GM21526 (cell line): ENCODE measurements around the gene WDR7.
A peak's percentile ranks its signal among the peaks of the same experiment; 100 is the strongest.

ENCODE experiments used
- ATAC-seq: cut with Tn5 transposase; IDR thresholded peaks from one replicate; pipeline ENCODE4 v1.9.1; 2021; ENCODE audit warnings: moderate library complexity; ENCODE audit not compliant: unreplicated experiment, low FRiP score

WDR7 gene

DNA sequence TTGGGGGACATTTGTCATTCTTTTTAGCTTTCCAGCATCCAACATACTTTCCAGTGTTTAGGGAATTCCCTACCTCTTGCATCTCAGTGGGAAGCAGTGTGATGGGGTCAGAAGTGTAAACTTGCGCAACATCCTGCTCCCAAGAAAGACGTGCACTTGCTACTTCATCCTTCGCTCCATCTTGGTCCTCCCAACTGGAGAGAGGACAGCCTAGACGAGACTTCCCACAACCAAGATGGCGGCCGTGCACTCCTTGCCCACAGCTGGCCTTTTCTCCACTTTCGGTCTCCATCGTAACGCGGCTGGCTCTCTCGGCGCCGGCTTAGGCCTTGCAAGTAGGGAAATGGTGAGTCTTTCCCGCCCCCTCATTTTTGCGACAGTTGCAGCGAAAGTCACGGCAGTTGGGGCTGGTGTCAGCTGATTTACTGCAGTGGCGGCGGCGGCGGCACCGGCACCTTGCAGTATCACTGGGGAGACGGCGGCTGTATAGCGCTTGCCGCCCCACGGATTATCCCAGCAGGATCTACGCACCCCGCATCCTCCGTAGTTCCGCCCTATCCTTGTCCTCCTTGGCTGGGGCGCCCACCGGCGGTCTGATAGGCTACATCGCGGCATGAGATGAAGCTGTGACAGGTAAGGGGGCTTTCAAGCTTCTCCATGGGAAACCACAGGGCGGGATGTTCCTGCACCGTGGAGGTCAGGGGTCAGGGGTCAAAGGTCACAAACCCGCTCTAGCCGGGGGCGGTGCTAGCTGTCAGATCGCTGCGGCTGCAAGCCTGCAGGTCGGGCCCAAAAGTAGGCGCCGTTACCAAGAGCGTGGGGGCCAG, at the start of gene WDR7:
TSS of gene WDR7 (plus strand) at position 416 of the 827 bp plus-strand sequence. CDS start 21,157 bp downstream, outside the sequence.
- peak; percentile 93 for ATAC-seq

DNA sequence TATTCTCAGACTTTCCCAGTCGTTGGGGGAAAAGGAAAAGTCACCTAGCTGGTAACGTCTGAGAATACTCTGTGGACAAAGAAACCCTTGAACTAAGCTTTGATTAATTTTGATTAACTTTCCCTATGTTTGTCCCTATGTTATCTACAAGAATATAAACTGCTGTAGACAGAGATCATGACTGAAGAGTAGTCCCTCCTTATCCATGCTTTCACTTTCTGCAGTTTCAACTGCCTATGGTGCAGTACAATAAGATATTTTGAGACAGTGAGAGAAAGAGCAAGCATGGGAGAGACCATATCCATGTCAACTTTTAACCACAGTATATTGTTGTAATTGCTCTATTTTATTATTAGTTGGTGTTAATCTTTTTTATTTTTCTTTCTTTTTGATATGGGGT, 44.5 kb upstream of the WDR7 start:
- no peak for ATAC-seq

DNA sequence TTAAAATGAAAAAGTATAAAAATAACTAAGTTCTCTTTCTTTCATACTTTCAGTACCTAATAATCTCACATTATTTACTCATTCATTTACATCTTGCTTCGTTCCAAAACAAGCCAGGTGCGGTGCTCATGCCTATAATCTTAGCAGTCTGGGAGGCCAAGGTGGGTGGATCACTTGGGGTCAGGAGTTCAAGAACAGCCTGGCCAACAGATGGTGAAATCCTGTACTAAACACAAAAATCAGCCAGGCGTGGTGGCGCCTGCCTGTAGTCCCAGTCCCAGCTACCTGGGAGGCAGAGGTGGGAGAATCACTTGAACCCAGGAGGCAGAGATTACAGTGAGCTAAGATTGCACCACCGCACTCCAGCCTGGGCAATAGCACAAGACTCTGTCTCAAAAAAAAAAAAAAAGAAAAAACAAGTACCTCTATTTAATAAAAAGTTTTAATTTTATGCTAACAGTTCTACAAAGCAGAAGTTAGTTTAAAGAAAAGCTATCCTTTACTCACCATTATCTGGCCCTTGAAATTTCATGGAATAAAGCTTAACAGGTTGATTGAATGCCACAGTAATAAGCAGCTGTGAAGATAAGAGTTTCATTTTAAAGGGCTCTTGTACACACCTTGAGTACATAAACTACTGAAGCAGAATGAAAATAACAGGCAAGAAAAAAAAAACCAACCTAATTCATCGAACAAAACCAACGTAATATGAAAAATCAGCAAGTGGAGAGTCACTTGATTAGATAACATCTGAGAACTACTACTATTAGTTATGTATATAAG, 35.2 kb upstream of the WDR7 start:
- no peak for ATAC-seq

DNA sequence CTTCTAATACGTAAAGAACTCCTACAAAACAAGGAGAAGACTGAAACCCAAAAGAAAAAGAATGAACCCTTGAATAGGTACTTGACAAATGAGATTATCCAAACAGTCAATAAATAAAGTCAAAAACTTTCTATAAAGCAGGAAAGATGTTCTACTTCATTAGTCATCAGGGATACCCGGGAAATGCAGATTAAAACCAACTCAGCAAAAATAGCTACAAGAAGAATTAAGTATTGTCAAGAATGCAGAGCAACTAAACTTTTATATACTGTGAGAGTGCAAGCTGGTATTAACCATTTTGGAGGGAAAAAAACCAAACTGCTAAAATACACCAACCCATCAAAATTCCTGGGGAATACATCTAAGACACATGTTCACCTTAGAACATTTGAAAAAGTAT, 23.2 kb upstream of the WDR7 start:
- no peak for ATAC-seq

DNA sequence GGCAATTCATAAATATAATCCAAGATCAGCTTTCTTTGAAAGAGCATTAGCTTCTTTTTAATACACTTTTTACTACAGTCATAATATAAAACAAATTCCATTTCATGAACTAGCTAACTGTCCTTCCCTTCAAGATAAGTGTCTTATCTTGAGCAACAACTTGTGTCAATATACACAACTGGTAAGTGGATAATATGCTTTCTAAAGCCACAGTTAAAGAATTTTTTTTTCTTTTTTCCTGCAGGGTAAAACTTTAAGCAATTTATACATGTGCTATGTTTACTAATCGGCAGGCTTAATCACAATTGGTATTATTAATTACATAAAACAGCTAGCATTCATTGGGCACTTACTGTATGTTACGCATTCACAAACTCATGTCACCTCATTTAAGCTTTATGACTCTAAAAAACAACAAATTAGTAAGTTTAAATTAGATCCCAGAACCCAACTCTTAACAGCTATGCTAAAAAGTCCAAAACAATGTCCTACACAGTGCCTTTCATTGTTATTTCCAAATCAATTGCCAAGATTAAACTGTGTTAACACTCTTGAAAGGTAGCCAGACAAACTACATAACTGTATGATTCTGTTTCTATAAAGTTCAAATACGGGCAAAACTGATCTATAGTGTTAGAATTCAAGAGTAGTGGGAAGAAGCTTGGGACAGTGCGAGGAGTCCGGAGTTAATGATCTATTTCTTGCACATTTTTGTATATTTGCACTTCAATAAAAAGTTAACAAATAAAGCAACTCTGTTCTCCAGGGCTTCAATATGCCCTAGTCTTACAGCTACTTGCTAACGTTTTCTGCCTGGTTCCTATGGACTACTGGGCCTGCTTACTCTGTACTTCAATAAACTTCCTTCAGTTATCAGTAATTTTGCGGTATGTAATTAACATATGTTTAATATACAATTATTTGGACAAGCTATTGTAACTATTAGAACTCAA, 18.8 kb upstream of the WDR7 start:
- no peak for ATAC-seq

DNA sequence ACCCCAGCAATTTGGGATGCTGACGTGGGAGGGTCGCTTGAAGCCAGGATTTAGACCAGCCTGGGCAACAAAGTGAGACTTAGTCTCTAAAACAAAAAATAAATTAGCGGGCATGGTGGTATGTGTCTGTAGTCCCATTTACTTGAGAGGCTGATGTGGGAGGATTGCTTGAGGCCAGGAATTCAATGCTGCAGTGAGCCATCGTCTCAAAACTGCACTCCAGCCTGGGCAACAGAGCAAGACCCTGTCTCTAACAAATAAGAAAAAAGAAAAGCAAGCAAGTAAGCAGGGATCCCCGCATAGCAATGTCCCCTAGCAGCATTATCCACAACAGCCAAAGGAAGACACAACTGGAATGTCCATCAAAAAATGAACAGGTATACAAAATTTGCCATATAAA, 16.2 kb upstream of the WDR7 start:
- no peak for ATAC-seq

DNA sequence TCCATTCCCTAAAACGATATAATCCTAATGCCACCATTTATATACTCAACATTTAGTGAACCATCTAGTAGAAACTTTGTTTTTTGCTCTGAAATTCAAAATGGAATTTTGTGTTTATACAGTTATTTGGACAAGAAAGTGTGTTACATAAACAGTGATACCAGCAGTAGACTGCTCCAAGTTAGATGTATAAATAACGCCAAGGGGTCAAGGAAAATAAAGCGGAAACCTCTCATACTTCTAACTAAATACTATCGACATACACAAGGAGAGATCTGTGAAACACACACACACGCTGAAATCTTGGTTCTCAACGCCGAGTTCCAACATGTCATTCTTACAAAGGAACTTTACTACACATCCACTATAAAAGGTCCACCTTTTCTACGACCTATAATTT, 14.0 kb upstream of the WDR7 start:
- ATAC-seq, result no peak

DNA sequence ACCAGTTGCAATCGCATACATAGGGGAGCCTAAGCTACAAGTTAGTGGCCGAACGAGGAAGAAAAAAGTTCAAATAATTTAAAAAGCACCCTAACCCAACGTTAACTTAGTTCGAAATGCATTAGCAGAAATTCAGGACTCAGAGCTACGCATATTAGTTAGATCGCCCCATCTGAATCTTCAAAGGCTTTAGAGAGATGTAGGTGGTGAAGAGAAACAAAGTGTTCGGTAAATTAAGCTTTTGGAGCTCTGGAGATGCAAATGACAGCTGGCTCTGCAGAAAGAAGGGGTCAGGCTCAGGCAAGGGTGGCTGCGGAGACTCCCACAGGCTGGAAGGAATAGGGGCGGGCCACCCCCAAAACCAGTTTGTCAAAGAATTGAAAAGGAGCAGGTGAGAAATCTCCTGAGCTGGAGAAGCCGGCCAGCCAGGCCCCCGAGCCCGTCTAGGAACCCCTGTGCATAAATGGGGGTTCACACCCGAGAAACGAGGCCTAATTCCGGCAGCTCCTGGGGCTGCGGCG, 13.4 kb upstream of the WDR7 start:
- ATAC-seq, result peak; percentile 13

DNA sequence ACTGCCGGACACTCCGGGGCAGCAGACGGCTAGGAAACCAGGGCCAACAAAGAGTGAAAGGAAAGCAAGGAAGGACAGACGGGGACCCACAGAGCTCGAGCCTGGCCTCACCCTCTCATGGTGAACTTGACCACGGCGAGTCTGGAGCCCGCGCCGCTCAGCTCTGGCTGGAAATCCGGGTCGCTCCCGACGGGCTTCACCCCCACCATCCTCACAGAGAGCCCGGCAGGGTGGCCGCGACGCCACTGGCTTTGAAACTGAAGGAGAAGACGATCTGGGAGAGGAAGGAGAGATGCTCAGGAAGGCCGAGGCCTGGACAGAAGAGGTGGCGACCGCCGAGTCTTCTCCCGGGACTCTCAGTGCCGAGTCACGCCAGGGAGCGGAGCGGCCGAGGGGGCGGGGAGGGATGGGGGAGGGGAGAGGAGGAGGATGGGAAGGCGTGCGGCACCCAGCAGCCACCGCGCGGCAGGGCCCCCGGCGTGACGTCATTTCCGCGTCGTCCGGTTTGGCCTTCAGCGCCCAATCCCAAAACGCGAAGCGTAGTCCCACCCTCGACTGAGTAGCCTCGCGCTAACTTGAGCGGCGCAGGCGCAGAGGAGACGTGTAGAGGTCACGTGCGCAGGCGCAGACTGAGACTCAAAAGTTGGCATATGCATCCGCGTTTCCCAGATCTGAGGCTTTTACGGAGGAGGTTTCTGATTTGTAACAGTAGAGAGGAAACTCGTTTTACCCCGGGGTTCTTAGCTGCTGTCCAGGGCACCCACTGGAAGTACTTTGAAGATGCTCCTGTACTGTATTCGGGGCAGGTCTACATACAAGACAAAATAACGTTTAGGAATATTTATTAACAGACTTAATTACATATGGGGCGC, 12.7 kb upstream of the WDR7 start, which contains the start of gene TXNL1:
TSS of gene TXNL1 (minus strand) at position 361 of the 872 bp plus-strand sequence. CDS start at position 209, 152 bp downstream.
- peak; percentile 91 for ATAC-seq

DNA sequence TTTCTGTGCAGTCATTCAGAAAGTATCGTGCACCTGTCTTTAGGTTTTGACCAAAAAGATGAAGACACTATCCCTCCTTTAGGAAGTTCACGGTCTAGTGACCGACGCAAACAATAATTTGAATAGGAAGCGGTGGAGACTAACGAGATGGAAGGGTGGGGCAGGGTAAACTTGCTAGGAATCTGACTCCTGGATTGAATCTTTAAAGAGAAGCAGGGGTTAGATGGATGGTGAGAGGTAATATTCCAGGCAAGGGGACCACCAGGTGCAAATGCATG, 12.1 kb upstream of the WDR7 start:
- ATAC-seq, result peak; percentile 4

DNA sequence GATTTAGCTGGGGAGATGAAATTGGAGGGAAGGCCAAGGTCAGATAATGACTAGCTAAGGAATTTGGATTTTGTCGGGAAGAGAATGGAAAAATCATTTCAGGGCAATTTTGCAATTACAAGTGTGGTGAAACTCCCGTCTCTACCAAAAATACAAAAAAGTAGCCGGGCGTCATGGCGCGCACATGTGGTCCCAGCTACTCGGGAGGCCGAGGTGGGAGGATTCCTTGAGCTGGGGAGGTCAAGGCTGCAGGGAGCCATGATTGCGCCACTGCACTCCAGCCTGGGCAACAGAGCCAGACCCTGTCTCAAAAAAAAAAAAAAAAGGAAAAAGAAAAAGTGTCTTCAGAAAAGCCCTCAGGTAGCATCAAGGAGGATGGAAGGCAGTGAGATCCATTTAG, 11.6 kb upstream of the WDR7 start:
- no peak for ATAC-seq

DNA sequence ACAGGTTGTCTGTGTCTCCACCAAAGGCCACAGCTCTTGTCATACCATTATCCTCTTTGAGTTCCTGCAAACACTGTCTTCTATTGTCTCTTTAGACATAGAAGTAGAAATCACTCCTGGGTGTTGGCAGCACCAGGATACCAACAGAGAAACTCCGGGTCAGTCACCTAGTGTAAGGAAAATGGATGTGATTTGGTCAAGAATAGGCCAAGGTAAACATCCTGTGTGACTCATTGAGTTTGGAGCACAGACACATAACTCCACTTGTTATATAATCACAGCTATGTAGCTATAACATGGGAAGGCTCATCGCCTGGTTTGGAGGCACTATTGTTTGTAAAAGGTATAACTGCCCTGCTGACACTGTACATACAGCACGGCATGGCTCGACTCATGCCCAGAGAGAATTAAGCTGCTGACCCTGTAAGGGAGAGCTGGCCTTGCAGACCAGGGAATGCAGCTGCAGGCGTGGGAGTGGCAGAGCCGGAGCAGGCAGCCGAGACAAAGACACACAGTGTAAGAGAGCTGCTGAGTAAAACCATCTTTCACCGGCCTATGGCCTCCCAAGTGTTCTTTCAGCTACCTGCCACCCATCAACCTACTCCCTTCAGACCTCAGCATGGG, 9.3 kb upstream of the WDR7 start:
- no peak for ATAC-seq

DNA sequence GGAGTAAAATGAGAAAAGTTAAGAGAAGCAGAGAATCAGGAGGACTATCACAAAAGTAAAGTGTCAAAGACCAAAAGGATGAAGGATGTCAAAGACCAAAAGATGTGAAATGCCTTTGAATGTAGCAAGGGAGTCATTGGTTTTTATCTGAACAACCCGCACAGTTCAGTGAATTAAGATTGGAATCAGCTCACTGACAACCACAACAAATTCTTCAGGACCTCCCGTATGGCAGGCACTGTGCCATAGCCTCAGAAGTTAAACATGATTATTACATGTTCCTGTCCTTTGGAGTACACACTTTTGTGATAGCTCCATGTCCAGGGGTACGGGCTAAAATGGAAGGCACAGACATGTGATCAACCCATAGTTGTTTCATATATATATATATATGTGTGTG, 7.8 kb upstream of the WDR7 start:
- no peak for ATAC-seq

DNA sequence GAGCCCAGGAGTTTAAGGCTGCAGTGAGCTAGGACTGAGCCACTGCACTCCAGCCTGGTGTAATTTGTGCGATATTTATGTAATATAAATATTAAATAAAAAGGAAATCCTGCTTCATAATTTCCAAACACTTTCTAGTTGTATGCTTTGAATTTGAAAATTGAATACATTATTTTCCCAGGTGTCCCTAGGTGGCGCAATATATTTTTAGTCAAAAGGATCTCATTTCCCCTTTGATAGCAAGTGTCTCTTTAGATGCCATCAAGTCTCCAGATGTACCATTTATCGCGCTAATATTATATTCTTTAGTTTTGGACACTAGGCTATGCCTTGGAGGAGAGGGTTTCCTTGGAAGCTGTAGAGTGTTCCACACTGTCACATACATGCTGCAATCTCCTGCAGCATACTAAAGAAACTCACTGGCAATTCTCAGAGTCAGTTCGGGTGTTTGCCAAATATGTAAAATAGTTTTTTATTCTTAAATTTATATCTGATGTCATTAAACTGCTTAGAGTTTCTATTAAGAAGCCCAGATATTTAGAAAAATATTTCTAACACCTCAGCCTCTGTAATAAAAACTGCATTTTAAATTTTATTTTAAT, 5.6 kb upstream of the WDR7 start:
- ATAC-seq, result no peak

DNA sequence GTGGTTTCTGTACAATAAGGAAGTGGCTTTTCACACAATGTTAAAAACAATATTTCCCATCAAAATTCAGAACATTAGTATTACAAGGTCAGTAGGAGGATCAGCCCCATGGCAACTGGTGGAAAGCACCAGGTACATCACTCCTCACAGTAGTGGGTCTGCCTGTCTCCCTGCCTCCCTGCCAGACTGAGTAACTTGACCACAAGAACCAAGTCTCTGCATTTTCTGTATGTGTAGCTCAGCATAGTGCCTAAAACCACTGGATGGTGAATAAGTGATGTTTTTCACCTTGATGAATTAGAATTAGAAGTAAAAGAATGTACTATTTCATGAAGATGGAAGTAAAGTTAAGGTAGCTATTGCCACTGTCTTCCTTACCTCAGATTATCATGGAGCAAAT, 4.1 kb upstream of the WDR7 start:
- no peak for ATAC-seq

DNA sequence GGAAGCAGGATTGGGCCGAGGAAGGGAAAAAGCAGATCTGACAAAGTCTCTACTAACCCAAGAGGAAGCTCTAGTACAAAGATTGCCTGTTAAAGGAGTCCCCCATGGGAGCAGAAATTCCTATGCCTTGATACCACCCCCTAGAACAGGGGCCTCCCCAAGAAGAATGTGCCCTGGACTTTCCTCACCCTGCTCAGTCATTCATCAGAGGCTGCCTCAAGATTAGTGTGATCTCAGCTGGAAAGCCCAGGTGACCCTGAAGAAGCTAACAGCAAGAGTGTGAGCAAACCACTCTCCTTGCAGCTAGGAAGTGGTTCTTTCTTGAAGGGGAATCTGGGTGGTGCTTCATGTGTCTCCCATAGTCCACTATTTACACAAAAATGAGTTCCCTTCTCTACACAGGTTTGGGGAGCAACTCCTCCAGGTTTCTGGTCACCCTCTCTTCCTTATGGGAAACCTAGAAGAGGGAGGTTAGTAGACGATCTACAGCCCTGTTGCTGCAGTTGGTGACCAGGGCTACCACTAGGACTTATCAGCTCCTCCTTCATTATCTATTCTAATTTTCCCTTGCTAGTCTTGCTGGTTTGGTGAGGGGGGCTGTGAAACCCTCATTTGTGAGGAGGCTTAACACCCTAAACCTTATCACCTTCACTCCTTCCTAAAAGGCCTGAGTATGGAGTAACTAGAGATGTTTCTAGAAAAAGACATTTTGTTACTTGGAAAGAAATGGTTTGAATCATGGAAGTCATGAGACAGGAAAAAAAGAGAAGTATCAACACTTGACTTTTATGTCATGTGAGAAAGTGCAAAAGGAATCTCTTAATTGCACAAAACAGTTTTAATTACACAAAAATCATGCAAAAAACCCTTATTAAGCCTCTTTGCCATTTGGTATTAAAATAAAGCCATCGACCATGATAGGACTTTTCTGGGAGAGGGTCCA, 2.9 kb upstream of the WDR7 start:
- ATAC-seq, result no peak

DNA sequence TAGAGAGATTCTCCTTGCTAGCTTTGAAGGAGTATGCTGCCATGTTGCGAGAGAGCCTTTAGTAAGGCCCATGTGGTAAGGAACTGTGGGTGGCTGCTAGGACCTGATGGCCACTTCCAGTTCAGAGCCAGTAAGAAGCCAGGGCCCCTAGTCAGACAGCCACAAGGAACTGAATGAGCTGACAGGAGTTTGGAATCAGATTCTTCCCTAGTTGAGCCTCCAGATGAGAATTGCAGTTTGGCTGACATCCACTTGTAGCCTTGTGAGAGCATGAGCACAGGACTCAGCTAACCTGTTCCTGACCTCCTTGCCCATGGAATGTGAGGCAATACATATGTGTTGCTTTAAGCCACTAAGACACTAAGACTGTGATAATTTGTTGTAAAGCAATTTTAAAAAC, 1.2 kb upstream of the WDR7 start:
- ATAC-seq, result no peak

DNA sequence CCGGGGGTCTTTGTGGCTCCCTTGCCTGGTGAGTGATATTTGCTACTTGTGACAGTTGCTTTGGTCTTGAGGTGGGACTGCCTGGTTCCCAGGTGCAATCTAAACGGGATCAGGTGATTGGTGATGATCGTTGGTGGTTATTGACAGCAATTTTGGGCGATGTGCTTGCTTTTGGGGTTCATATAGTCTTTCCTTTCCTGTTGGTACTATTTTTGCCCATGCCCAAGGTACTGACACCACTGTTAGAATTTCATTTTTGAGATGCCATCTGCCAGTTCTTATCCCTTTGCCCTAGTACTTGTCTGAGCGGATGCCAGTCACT, 573 bp downstream of the WDR7 start:
- ATAC-seq, result no peak
